Measurements from ENCODE around the gene KLK1. TPM values are rescaled to one million over a fixed set of nuclear protein-coding genes. Genes with fewer than 3 reads are reported as not detected.

The KLK1 gene
- total RNA-seq, 6 experiments from 2014 or later = not detected

DNA sequence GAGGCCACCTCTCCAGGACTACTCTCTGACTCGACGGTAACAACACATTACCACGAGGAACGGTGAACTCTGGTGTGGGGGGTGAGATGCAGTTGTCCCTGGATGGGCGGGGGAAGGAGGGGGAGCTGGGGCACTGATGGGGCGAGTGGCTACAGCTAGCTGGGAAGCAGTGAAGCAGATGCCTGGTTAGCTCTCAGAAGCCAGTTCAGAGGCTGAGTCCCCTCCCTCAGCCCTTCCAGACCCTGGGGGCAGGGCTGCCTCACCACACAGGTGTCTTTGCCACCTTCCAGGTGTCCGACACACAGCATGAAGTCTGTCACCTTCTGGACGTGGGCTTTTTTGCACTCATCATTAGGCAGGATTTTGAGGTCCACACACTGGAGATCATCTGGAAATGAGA is 4.0 kb downstream of the KLK1 start:
- no peak for DNase-seq
- no peaks in the 10 kb centered on the region; the same call in 1 of the 2 replicates for H3K9me3 Mint-ChIP-seq
- no peak overlapping the region for H3K4me3 Mint-ChIP-seq
- peaks cover 53% of the 10 kb centered on the region for H3K27me3 Mint-ChIP-seq (ENCODE audit: insufficient read depth)
- peaks cover 7% of the 10 kb centered on the region for H3K4me1 Mint-ChIP-seq (ENCODE audit: low read depth)
- H3K27ac Mint-ChIP-seq = no peak overlapping the region
- TF ChIP-seq, protein P1, sequence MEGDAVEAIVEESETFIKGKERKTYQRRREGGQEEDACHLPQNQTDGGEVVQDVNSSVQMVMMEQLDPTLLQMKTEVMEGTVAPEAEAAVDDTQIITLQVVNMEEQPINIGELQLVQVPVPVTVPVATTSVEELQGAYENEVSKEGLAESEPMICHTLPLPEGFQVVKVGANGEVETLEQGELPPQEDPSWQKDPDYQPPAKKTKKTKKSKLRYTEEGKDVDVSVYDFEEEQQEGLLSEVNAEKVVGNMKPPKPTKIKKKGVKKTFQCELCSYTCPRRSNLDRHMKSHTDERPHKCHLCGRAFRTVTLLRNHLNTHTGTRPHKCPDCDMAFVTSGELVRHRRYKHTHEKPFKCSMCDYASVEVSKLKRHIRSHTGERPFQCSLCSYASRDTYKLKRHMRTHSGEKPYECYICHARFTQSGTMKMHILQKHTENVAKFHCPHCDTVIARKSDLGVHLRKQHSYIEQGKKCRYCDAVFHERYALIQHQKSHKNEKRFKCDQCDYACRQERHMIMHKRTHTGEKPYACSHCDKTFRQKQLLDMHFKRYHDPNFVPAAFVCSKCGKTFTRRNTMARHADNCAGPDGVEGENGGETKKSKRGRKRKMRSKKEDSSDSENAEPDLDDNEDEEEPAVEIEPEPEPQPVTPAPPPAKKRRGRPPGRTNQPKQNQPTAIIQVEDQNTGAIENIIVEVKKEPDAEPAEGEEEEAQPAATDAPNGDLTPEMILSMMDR (IDR thresholded peaks at IDR 0.05) = no peak
- no peaks in the 10 kb centered on the region for H3K36me3 Mint-ChIP-seq (ENCODE audit: low read depth)

GRCh38 chr19:50818859-50819472 is 4.6 kb downstream of the KLK1 start:
- Mint-ChIP-seq H3K9me3 (no peaks in the 10 kb centered on the region; the same call in 1 of the 2 replicates), H3K27ac (no peak overlapping the region), H3K4me3 (no peak overlapping the region), H3K4me1 (ENCODE audit: low read depth) (peaks cover 7% of the 10 kb centered on the region), H3K36me3 (ENCODE audit: low read depth) (no peaks in the 10 kb centered on the region), H3K27me3 (ENCODE audit: insufficient read depth) (peaks cover 51% of the 10 kb centered on the region)
- TF ChIP-seq, protein P1 (IDR thresholded peaks at IDR 0.05) = no peak
- no peak for DNase-seq

GRCh38 chr19:50817941-50818858 is 5.4 kb downstream of the KLK1 start:
- peaks cover 7% of the 10 kb centered on the region for H3K4me1 Mint-ChIP-seq (ENCODE audit: low read depth)
- TF ChIP-seq, protein P1 (IDR thresholded peaks at IDR 0.05) = no peak
- no peaks in the 10 kb centered on the region; the same call in 1 of the 2 replicates for H3K9me3 Mint-ChIP-seq
- no peaks in the 10 kb centered on the region for H3K36me3 Mint-ChIP-seq (ENCODE audit: low read depth)
- no peak for DNase-seq
- H3K27ac Mint-ChIP-seq = no peak overlapping the region
- H3K27me3 Mint-ChIP-seq (ENCODE audit: insufficient read depth) = peaks cover 51% of the 10 kb centered on the region
- no peak overlapping the region for H3K4me3 Mint-ChIP-seq

- TF ChIP-seq, protein P1 (IDR thresholded peaks at IDR 0.05) = no peak
- H3K4me1 Mint-ChIP-seq (ENCODE audit: low read depth) = peaks cover 3% of the 10 kb centered on the region
- peaks cover 37% of the 10 kb centered on the region for H3K27me3 Mint-ChIP-seq (ENCODE audit: insufficient read depth)
- no peak for DNase-seq
- H3K27ac Mint-ChIP-seq = no peak overlapping the region
- no peak overlapping the region for H3K4me3 Mint-ChIP-seq
- no peaks in the 10 kb centered on the region; the same call in 1 of the 2 replicates for H3K9me3 Mint-ChIP-seq
- no peaks in the 10 kb centered on the region for H3K36me3 Mint-ChIP-seq (ENCODE audit: low read depth)
Observed at GRCh38 chr19:50815439-50815838, 8.1 kb downstream of the KLK1 start.

- Mint-ChIP-seq H3K4me3 (no peak overlapping the region), H3K36me3 (ENCODE audit: low read depth) (no peaks in the 10 kb centered on the region), H3K27me3 (ENCODE audit: insufficient read depth) (peaks cover 31% of the 10 kb centered on the region), H3K27ac (no peak overlapping the region), H3K9me3 (no peaks in the 10 kb centered on the region; the same call in 1 of the 2 replicates), H3K4me1 (ENCODE audit: low read depth) (no peaks in the 10 kb centered on the region)
- TF ChIP-seq, protein P1 (IDR thresholded peaks at IDR 0.05) = no peak
- no peak for DNase-seq
Observed at GRCh38 chr19:50814883-50815282, 8.7 kb downstream of the KLK1 start.

Measured in HFFc6 (cell line).